Hepatocyte (in vitro differentiated cells): ENCODE data around the gene STIM1. TPM values are rescaled to one million over a fixed set of nuclear protein-coding genes. Genes with fewer than 3 reads are reported as not detected.

Experiments
- DNase-seq: peaks from one replicate; pipeline ENCODE4 v3.0.0-alpha.2; 2016; ENCODE audit warnings: low spot score
- H2AFZ ChIP-seq: fragments of 200-600 bp; sonication (generic); 2 replicates; pipeline ENCODE4 v1.6.0; 2016; ENCODE audit warnings: antibody characterized with exemption, mild to moderate bottlenecking
- H3K27ac ChIP-seq: fragments of 200-600 bp; sonication (generic); 2 replicates; pipeline ENCODE4 v1.5.1; 2016; ENCODE audit warnings: mild to moderate bottlenecking
- H3K27me3 ChIP-seq: fragments of 200-600 bp; sonication (generic); 2 replicates; pipeline ENCODE4 v1.6.1; 2016
- H3K36me3 ChIP-seq: fragments of 200-600 bp; sonication (generic); replicated peaks from 2 replicates; pipeline ENCODE4 v1.5.1; 2016; ENCODE audit warnings: low read depth; ENCODE audit not compliant: insufficient read depth
- H3K4me1 ChIP-seq: fragments of 200-600 bp; sonication (generic); 2 replicates; pipeline ENCODE4 v1.5.1; 2016; ENCODE audit warnings: mild to moderate bottlenecking, moderate library complexity; ENCODE audit not compliant: insufficient read depth
- H3K4me2 ChIP-seq: fragments of 200-600 bp; sonication (generic); 2 replicates; pipeline ENCODE4 v1.6.0; 2016
- H3K4me3 ChIP-seq: fragments of 200-600 bp; sonication (generic); 2 replicates; pipeline ENCODE4 v1.5.1; 2016; ENCODE audit warnings: mild to moderate bottlenecking
- H3K79me2 ChIP-seq: fragments of 200-600 bp; sonication (generic); 2 replicates; pipeline ENCODE4 v1.6.0; 2017; ENCODE audit warnings: mild to moderate bottlenecking
- H3K9me2 ChIP-seq: fragments of 200-600 bp; sonication (generic); replicated peaks from 2 replicates; pipeline ENCODE4 v1.6.0; 2017; ENCODE audit warnings: mild to moderate bottlenecking; ENCODE audit not compliant: insufficient read depth
- H3K9me3 ChIP-seq: fragments of 200-600 bp; sonication (generic); 2 replicates; pipeline ENCODE4 v1.5.1; 2016; ENCODE audit warnings: low read depth, mild to moderate bottlenecking
- H4K20me1 ChIP-seq: fragments of 200-600 bp; sonication (generic); 2 replicates; pipeline ENCODE4 v1.6.0; 2016; ENCODE audit warnings: mild to moderate bottlenecking; ENCODE audit not compliant: insufficient read depth, poor library complexity, severe bottlenecking
- EZH2 ChIP-seq: fragments of 200-600 bp; sonication (generic); IDR thresholded peaks from 2 replicates; pipeline ENCODE4 v1.6.1; 2016; ENCODE audit warnings: antibody characterized with exemption, mild to moderate bottlenecking, borderline replicate concordance
- EZH2phosphoT487 ChIP-seq: fragments of 200-600 bp; sonication (generic); IDR thresholded peaks from one replicate; pipeline ENCODE4 v1.6.1; 2018; ENCODE audit warnings: antibody characterized with exemption, mild to moderate bottlenecking, low read depth, moderate library complexity; ENCODE audit not compliant: unreplicated experiment, severe bottlenecking
- WGBS: methylation state at CpG from one replicate; pipeline ENCODE4 v1.1.6; 2016; ENCODE audit warnings: low lambda C conversion rate; ENCODE audit errors: missing lambda C conversion rate; 5-methylcytosine and 5-hydroxymethylcytosine counted together
- polyA plus RNA-seq: library from polyadenylated mRNA; unstranded; fragments of >200 nt; fragmentation: Nextera tagmentation; extraction: Ambion mirVana; gene quantifications from 2 replicates; pipeline ENCODE4 v1.2.1, GENCODE V29; 2016
- total RNA-seq: library from RNA; depleted of rRNA; stranded (reverse); fragments of >200 nt; gene quantifications from 2 replicates; pipeline ENCODE4 v1.2.3, GENCODE V29; 2014
- TF ChIP-seq, protein P1 (sequence below): fragments of 200-600 bp; sonication (generic); IDR thresholded peaks from 2 replicates; pipeline ENCODE4 v1.5.1; 2016; ENCODE audit warnings: antibody characterized with exemption, mild to moderate bottlenecking; ENCODE audit not compliant: poor library complexity

STIM1 gene
- total and polyA plus RNA-seq, 2 experiments from 2014 or later: 18.5 to 19.6 TPM

- Histone ChIP-seq H3K4me1 (no peaks in the 10 kb centered on the region), H3K4me2 (no peak overlapping the region), H2AFZ (no peak overlapping the region), H3K79me2 (peaks cover 8% of the 10 kb centered on the region), H3K36me3 (no peaks in the 10 kb centered on the region), H3K27ac (no peak overlapping the region), H4K20me1 (no peaks in the 10 kb centered on the region), H3K4me3 (no peak overlapping the region), H3K27me3 (no peaks in the 10 kb centered on the region), H3K9me3 (no peaks in the 10 kb centered on the region), H3K9me2 (no peaks in the 10 kb centered on the region)
- 95% methylated on average over 3 of the region's 3 CpGs for WGBS
- no peak for TF ChIP-seq EZH2phosphoT487
- TF ChIP-seq EZH2: no peak
- TF ChIP-seq, protein P1, sequence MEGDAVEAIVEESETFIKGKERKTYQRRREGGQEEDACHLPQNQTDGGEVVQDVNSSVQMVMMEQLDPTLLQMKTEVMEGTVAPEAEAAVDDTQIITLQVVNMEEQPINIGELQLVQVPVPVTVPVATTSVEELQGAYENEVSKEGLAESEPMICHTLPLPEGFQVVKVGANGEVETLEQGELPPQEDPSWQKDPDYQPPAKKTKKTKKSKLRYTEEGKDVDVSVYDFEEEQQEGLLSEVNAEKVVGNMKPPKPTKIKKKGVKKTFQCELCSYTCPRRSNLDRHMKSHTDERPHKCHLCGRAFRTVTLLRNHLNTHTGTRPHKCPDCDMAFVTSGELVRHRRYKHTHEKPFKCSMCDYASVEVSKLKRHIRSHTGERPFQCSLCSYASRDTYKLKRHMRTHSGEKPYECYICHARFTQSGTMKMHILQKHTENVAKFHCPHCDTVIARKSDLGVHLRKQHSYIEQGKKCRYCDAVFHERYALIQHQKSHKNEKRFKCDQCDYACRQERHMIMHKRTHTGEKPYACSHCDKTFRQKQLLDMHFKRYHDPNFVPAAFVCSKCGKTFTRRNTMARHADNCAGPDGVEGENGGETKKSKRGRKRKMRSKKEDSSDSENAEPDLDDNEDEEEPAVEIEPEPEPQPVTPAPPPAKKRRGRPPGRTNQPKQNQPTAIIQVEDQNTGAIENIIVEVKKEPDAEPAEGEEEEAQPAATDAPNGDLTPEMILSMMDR: no peak
- no peak for DNase-seq
Measured at GRCh38 chr11:4039011-4039410, 183.5 kb downstream of the STIM1 start.

GRCh38 chr11:4040461-4040860 is 185.0 kb downstream of the STIM1 start:
- TF ChIP-seq, protein P1: no peak
- TF ChIP-seq EZH2phosphoT487: no peak
- no peak for TF ChIP-seq EZH2
- H3K9me2 ChIP-seq: no peaks in the 10 kb centered on the region
- peaks cover 10% of the 10 kb centered on the region for H3K4me1 ChIP-seq
- no peak overlapping the region for H2AFZ ChIP-seq
- DNase-seq: no peak
- no peaks in the 10 kb centered on the region for H4K20me1 ChIP-seq
- no peak overlapping the region for H3K4me3 ChIP-seq
- H3K27ac ChIP-seq: no peak overlapping the region
- H3K79me2 ChIP-seq: peaks cover 8% of the 10 kb centered on the region
- no peak overlapping the region for H3K4me2 ChIP-seq
- no peaks in the 10 kb centered on the region for H3K27me3 ChIP-seq
- no peaks in the 10 kb centered on the region for H3K36me3 ChIP-seq
- whole genome bisulfite sequencing: 87% methylated on average over 1 of the region's 1 CpG
- no peaks in the 10 kb centered on the region for H3K9me3 ChIP-seq

DNA sequence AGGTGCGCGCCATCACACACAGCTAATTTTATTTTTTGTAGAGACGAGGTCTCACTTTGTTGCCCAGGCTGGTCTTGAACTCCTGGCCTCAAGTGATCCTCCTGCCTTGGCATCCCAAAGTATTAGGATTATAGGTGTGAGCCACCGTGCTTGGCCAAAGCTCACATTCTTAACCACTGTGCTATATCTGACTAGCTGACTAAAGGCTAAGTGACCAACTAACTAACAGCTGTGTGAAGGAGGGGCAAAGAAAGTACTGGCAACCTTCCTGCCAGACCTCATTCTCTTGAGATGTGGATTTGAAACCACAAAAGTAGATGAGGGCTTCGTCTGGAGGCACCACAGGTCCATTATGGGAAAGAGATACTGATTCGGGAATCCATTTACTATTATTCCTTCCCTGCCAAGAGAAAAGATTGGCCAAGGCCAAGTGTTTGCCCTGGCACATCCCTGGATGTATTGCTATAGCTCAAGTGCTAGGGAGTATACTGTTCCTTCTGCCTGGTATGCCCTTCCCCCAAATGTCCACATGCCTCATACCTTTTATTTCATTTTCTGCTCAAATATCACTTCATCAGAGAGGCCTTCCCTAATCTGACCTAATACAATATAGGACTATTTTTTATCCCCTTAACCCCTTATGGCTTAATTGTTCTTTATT is 186.4 kb downstream of the STIM1 start:
- Histone ChIP-seq H3K27me3 (no peaks in the 10 kb centered on the region), H3K36me3 (no peaks in the 10 kb centered on the region), H3K9me3 (no peaks in the 10 kb centered on the region), H3K4me1 (peaks cover 10% of the 10 kb centered on the region), H3K4me3 (no peak overlapping the region), H4K20me1 (no peaks in the 10 kb centered on the region), H3K27ac (no peak overlapping the region), H3K79me2 (peaks cover 3% of the 10 kb centered on the region), H3K9me2 (no peaks in the 10 kb centered on the region), H2AFZ (no peak overlapping the region), H3K4me2 (no peak overlapping the region)
- no peak for DNase-seq
- WGBS: 97% methylated on average over 6 of the region's 6 CpGs
- TF ChIP-seq, protein P1: no peak
- TF ChIP-seq EZH2phosphoT487: no peak
